ENCODE measurements around the gene MCTP1.

- TF ChIP-seq NFIC (IDR thresholded peaks at IDR 0.05) = no peak
- no peak for TF ChIP-seq REST (IDR thresholded peaks at IDR 0.05; ENCODE audit: low read depth)
- no peak for TF ChIP-seq TCF12 (IDR thresholded peaks at IDR 0.05; ENCODE audit: low read depth)
- TF ChIP-seq EP300 (IDR thresholded peaks at IDR 0.05; ENCODE audit: borderline replicate concordance) = no peak
- TF ChIP-seq RAD21 (IDR thresholded peaks at IDR 0.05; ENCODE audit: low read depth) = no peak
Observed at GRCh38 chr5:94672746-94673145, 612.1 kb downstream of the MCTP1 start.
